T-cell (primary cell): ENCODE results near the gene ADAM12. TPM values are rescaled to one million over a fixed set of nuclear protein-coding genes. Genes with fewer than 3 reads are reported as not detected.

Experiments
- ATAC-seq, 4 experiments: fragments of 200-7000 bp in 3 of 4; fragments of 150-1000 bp in 1 of 4; cut with Tn5 transposase; replicated peaks in 1 of 4; 1 replicate in 3 of 4; 2 replicates in 1 of 4; pipeline ENCODE4 v1.10.0; 2021; ENCODE audit warnings: moderate library complexity in 3 of 4, mild to moderate bottlenecking in 2 of 4, moderate number of reproducible peaks in 1 of 4
- CTCF ChIA-PET, 2 donors: fragments of 300-600 bp; sonication (Branson Sonifier 250); formaldehyde crosslinking; loops; one replicate each; lab custom pipeline; 2022; ENCODE audit warnings: antibody characterized with exemption in 2 of 2; lab: Charles Lee
- POLR2A ChIA-PET, 2 donors: fragments of 300-600 bp; sonication (Branson Sonifier 250); formaldehyde crosslinking; loops; one replicate each; lab custom pipeline; 2022; ENCODE audit warnings: antibody characterized with exemption in 2 of 2; lab: Charles Lee
- DNase-seq, 35 experiments: peaks; one replicate each; pipeline versions ENCODE4 v3.0.0 to v3.0.0-alpha.2; 2013 to 2023
- H3K27ac ChIP-seq: one replicate; pipeline ENCODE4 v1.5.1; 2013; ENCODE audit warnings: low read length
- H3K27me3 ChIP-seq, 2 experiments: replicated peaks in 1 of 2; 1 replicate in 1 of 2; 2 replicates in 1 of 2; pipeline versions ENCODE4 v1.6.1 to v1.7.0; 2013; ENCODE audit warnings: low read length in 1 of 2, mixed read lengths in 1 of 2; ENCODE audit not compliant: control insufficient read depth in 2 of 2, insufficient read depth in 2 of 2; ENCODE audit errors: extremely low read depth in 1 of 2
- H3K36me3 ChIP-seq, 2 donors: 1 replicate in 1 of 2; 2 replicates in 1 of 2; pipeline versions ENCODE4 v1.6.1 to v1.7.0; 2013; ENCODE audit warnings: low read length in 1 of 2; ENCODE audit not compliant: control insufficient read depth in 2 of 2, insufficient read depth in 1 of 2; ENCODE audit errors: extremely low read depth in 1 of 2
- H3K4me1 ChIP-seq, 2 experiments: 1 replicate in 1 of 2; 2 replicates in 1 of 2; pipeline versions ENCODE4 v1.6.1 to v1.7.0; 2013; ENCODE audit warnings: low read length in 2 of 2, mixed read lengths in 1 of 2; ENCODE audit not compliant: insufficient read depth in 2 of 2, control insufficient read depth in 1 of 2; ENCODE audit errors: extremely low read depth in 1 of 2
- H3K4me3 ChIP-seq, 2 donors: 1 replicate in 1 of 2; 2 replicates in 1 of 2; pipeline versions ENCODE4 v1.5.1 to v1.7.0; 2013; ENCODE audit warnings: mild to moderate bottlenecking in 2 of 2, low read length in 1 of 2, moderate library complexity in 1 of 2; ENCODE audit not compliant: control insufficient read depth in 1 of 2; ENCODE audit errors: extremely low read depth in 1 of 2
- H3K9me3 ChIP-seq: 2 replicates; pipeline ENCODE4 v1.7.0; 2013
- H3K27ac Mint-ChIP-seq, 2 donors: one replicate each; pipeline ENCODE4 v1.8.0; 2020 to 2021; ENCODE audit warnings: mild to moderate bottlenecking in 2 of 2, mixed read lengths in 2 of 2
- H3K27me3 Mint-ChIP-seq, 2 donors: one replicate each; pipeline ENCODE4 v1.8.0; 2021 to 2022; ENCODE audit warnings: mixed read lengths in 2 of 2
- H3K36me3 Mint-ChIP-seq: one replicate; pipeline ENCODE4 v1.8.0; 2021; ENCODE audit warnings: mixed read lengths
- H3K4me1 Mint-ChIP-seq, 3 donors: one replicate each; pipeline ENCODE4 v1.8.0; 2020 to 2022; ENCODE audit warnings: mixed read lengths in 3 of 3, mild to moderate bottlenecking in 1 of 3
- H3K4me3 Mint-ChIP-seq, 3 donors: one replicate each; pipeline ENCODE4 v1.8.0; 2020 to 2022; ENCODE audit warnings: mild to moderate bottlenecking in 3 of 3, mixed read lengths in 3 of 3, moderate library complexity in 3 of 3
- H3K9me3 Mint-ChIP-seq, 3 donors: one replicate each; pipeline ENCODE4 v1.8.0; 2020 to 2022; ENCODE audit warnings: mixed read lengths in 3 of 3
- WGBS: methylation state at CpG from one replicate; pipeline ENCODE4 v1.1.5; 2013; ENCODE audit warnings: missing lambda C conversion rate; ENCODE audit not compliant: insufficient coverage; 5-methylcytosine and 5-hydroxymethylcytosine counted together
- total RNA-seq, 35 experiments: library from RNA in 6 of 35; stranded (reverse) in 6 of 35; fragments of 120-200 nt in 1 of 35; gene quantifications; one replicate each; pipeline versions ENCODE4 v1.2.1 to v1.2.4 and lab custom pipeline; 2013 to 2026

The ADAM12 gene
- total RNA-seq, 5 donors from 2014 or later (not counting 1 experiment from before 2014, with no cell fraction given): 0.35 to 5.7 (median 1.2) TPM

- Mint-ChIP-seq H3K4me3 (no peak overlapping the region), H3K9me3 (peaks cover 0 to 2% (median 0%) of the 10 kb centered on the region in 3 donors), H3K36me3 (no peaks in the 10 kb centered on the region), H3K27ac (no peak overlapping the region), H3K27me3 (no peaks in the 10 kb centered on the region), H3K4me1 (no peaks in the 10 kb centered on the region)
- no peaks in the 10 kb centered on the region for H3K36me3 ChIP-seq
- no peak overlapping the region for H3K27ac ChIP-seq
- POLR2A ChIA-PET: no interaction called here
- WGBS: 87% methylated on average over 3 of the region's 5 CpGs
- no peak overlapping the region for H3K4me3 ChIP-seq
- H3K4me1 ChIP-seq: no peaks in the 10 kb centered on the region
- no peak for ATAC-seq
- no peak for DNase-seq
- CTCF ChIA-PET: no interaction called here
- no peaks in the 10 kb centered on the region for H3K27me3 ChIP-seq
- no peaks in the 10 kb centered on the region for H3K9me3 ChIP-seq
Measured at GRCh38 chr10:126171555-126171954, 216.7 kb downstream of the ADAM12 start.

- ATAC-seq: no peak
- H3K4me3 Mint-ChIP-seq: no peak overlapping the region
Measured at GRCh38 chr10:126170776-126171175, 217.5 kb downstream of the ADAM12 start.

GRCh38 chr10:126170371-126170770 lies 217.9 kb downstream of the ADAM12 start:
- H3K27ac Mint-ChIP-seq: no peak overlapping the region
- Histone ChIP-seq H3K4me1 (no peaks in the 10 kb centered on the region), H3K9me3 (no peaks in the 10 kb centered on the region), H3K27me3 (no peaks in the 10 kb centered on the region), H3K36me3 (no peaks in the 10 kb centered on the region), H3K27ac (no peak overlapping the region), H3K4me3 (no peak overlapping the region)
- no peak for DNase-seq
- no peaks in the 10 kb centered on the region for H3K27me3 Mint-ChIP-seq
- 80% methylated on average over 1 of the region's 4 CpGs for WGBS
- no peaks in the 10 kb centered on the region for H3K4me1 Mint-ChIP-seq
- ChIA-PET CTCF (interaction anchor here in 1 of 2 donors (0.7 kb wide), 1 partner anchor 1672 kb away, joined by 4 read pairs; no protein-coding TSS in a partner anchor), POLR2A (no interaction called here)
- peaks cover 0 to 2% (median 0%) of the 10 kb centered on the region in 3 donors for H3K9me3 Mint-ChIP-seq
- ATAC-seq: no peak
- no peak overlapping the region for H3K4me3 Mint-ChIP-seq
- no peaks in the 10 kb centered on the region for H3K36me3 Mint-ChIP-seq

More at GRCh38 chr10:126170776-126171175, 217.5 kb downstream of the ADAM12 start:
- Mint-ChIP-seq H3K27ac (no peak overlapping the region), H3K4me1 (no peaks in the 10 kb centered on the region), H3K9me3 (peaks cover 0 to 2% (median 0%) of the 10 kb centered on the region in 3 donors), H3K36me3 (no peaks in the 10 kb centered on the region), H3K27me3 (no peaks in the 10 kb centered on the region)
- no peaks in the 10 kb centered on the region for H3K4me1 ChIP-seq
- POLR2A ChIA-PET: no interaction called here
- H3K4me3 ChIP-seq: no peak overlapping the region
- H3K9me3 ChIP-seq: no peaks in the 10 kb centered on the region
- WGBS: 94% methylated on average over 2 of the region's 2 CpGs
- DNase-seq: no peak
- H3K36me3 ChIP-seq: no peaks in the 10 kb centered on the region
- CTCF ChIA-PET: no interaction called here
- no peaks in the 10 kb centered on the region for H3K27me3 ChIP-seq
- H3K27ac ChIP-seq: no peak overlapping the region

- no peak overlapping the region for H3K27ac ChIP-seq
- Mint-ChIP-seq H3K4me1 (no peaks in the 10 kb centered on the region), H3K27ac (no peak overlapping the region), H3K4me3 (no peak overlapping the region), H3K36me3 (no peaks in the 10 kb centered on the region), H3K27me3 (no peaks in the 10 kb centered on the region), H3K9me3 (peaks cover 0 to 2% (median 0%) of the 10 kb centered on the region in 3 donors)
- no peaks in the 10 kb centered on the region for H3K27me3 ChIP-seq
- H3K4me1 ChIP-seq: no peaks in the 10 kb centered on the region
- ATAC-seq: no peak
- WGBS: 78% methylated on average over 1 of the region's 7 CpGs
- DNase-seq: no peak
- no peaks in the 10 kb centered on the region for H3K36me3 ChIP-seq
- POLR2A ChIA-PET: no interaction called here
- no peak overlapping the region for H3K4me3 ChIP-seq
- no peaks in the 10 kb centered on the region for H3K9me3 ChIP-seq
- CTCF ChIA-PET: interaction anchor here in 1 of 2 donors (0.7 kb wide), 1 partner anchor 1673 kb away, joined by 4 read pairs; no protein-coding TSS in a partner anchor
Measured at GRCh38 chr10:126169899-126170298, 218.4 kb downstream of the ADAM12 start.

GRCh38 chr10:126166797-126167196 lies 221.5 kb downstream of the ADAM12 start:
- H3K4me1 ChIP-seq: no peaks in the 10 kb centered on the region
- Mint-ChIP-seq H3K9me3 (no peaks in the 10 kb centered on the region), H3K4me1 (no peaks in the 10 kb centered on the region), H3K27me3 (no peaks in the 10 kb centered on the region), H3K27ac (no peak overlapping the region), H3K36me3 (no peaks in the 10 kb centered on the region), H3K4me3 (no peak overlapping the region)
- DNase-seq: no peak
- ChIA-PET CTCF (no interaction called here), POLR2A (no interaction called here)
- H3K27me3 ChIP-seq: no peaks in the 10 kb centered on the region
- 64% methylated on average over 4 of the region's 7 CpGs for WGBS
- no peaks in the 10 kb centered on the region for H3K36me3 ChIP-seq
- no peaks in the 10 kb centered on the region for H3K9me3 ChIP-seq
- no peak overlapping the region for H3K27ac ChIP-seq
- ATAC-seq: no peak
- no peak overlapping the region for H3K4me3 ChIP-seq

- DNase-seq (no peak), ATAC-seq (no peak)
- Mint-ChIP-seq H3K27ac (no peak overlapping the region), H3K36me3 (no peaks in the 10 kb centered on the region), H3K4me1 (no peaks in the 10 kb centered on the region), H3K4me3 (no peak overlapping the region), H3K9me3 (no peaks in the 10 kb centered on the region), H3K27me3 (no peaks in the 10 kb centered on the region)
- no peak overlapping the region for H3K4me3 ChIP-seq
- H3K27ac ChIP-seq: no peak overlapping the region
- CTCF ChIA-PET: no interaction called here
- H3K4me1 ChIP-seq: no peaks in the 10 kb centered on the region
- H3K9me3 ChIP-seq: no peaks in the 10 kb centered on the region
- H3K36me3 ChIP-seq: no peaks in the 10 kb centered on the region
- POLR2A ChIA-PET: no interaction called here
- no peaks in the 10 kb centered on the region for H3K27me3 ChIP-seq
- 86% methylated on average over 1 of the region's 2 CpGs for WGBS
Measured at GRCh38 chr10:126165874-126166273, 222.4 kb downstream of the ADAM12 start.

- ChIA-PET CTCF (no interaction called here), POLR2A (no interaction called here)
- peaks cover 0 to 2% of the 10 kb centered on the region in 2 experiments for H3K27me3 ChIP-seq
- no peaks in the 10 kb centered on the region for H3K9me3 ChIP-seq
- Mint-ChIP-seq H3K4me3 (no peak overlapping the region), H3K9me3 (no peaks in the 10 kb centered on the region), H3K27ac (no peak overlapping the region), H3K4me1 (no peaks in the 10 kb centered on the region), H3K27me3 (no peaks in the 10 kb centered on the region), H3K36me3 (no peaks in the 10 kb centered on the region)
- DNase-seq (no peak), ATAC-seq (no peak)
- no peak overlapping the region for H3K4me3 ChIP-seq
- no CpG with 5 or more reads among the region's 4 CpGs for WGBS
- H3K27ac ChIP-seq: no peak overlapping the region
- H3K36me3 ChIP-seq: no peaks in the 10 kb centered on the region
- H3K4me1 ChIP-seq: no peaks in the 10 kb centered on the region
Measured at GRCh38 chr10:126163506-126163905, 224.8 kb downstream of the ADAM12 start.
